Stimulated activated CD4-positive, alpha-beta T cell treated with anti-CD3 and anti-CD28 coated beads, Interleukin-15, amount 100 ng/mL, for 24 hours (primary cell): Measurements from ENCODE around the gene WDR88.
"Not testable (repeated sequence)": the region's sequence is repeated elsewhere in the genome, so short reads cannot be mapped to it uniquely, and the experiment has no call there.

Experiments used
- DNase-seq: peaks from one replicate; pipeline ENCODE4 v3.0.0-alpha.2; 2020

The WDR88 gene

DNA sequence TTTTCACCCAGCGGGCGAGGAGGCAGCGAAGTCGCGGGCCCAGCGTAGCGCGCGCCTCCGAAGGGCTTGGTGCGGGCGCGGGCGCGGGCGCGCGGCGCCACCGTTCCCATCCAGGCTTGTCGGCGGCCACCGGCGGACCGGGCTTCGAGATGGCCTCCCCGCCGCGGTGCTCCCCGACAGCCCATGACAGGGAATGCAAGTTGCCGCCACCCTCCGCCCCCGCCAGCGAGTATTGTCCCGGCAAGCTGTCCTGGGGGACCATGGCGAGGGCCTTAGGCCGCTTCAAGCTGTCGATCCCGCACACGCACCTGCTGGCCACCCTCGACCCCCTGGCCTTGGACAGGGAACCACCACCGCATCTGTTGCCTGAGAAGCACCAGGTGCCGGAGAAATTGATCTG, at the start of gene WDR88:
WDR88 (plus strand) TSS at position 94 of the 400 bp plus-strand sequence; CDS start at position 150, 56 bp downstream.
- no peak for DNase-seq

DNA sequence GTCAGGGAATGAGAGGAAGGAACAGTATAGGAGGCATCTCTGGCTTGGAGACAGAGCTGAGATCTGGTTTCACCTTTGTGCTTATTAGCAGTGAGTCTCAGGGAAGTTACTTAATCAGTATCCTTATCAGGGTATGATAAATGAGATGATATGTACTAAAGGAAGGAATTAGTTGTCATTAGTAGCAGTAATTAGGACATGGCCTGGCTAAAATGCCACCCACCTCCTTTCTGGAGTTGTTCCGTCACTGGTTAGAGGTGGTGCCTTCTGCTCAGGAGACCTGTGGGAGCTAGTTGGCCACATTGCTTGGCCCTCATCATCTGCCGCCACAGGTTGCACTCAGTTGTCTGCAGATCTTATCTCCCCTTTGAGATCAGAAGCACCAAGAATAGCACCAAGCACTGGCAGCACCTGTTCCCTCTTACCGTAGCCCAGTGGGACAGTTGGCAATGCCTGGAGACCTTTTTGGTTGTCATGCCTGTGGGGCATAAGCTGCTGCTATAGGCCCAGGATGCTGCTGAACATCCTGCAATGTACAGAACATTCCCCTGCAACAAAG, 46.3 kb upstream of the WDR88 start:
- no peak for DNase-seq

GRCh38 chr19:33086955-33087354, 45.0 kb upstream of the WDR88 start:
- DNase-seq, result no peak

GRCh38 chr19:33089010-33089409, 42.9 kb upstream of the WDR88 start:
- DNase-seq, result no peak

GRCh38 chr19:33090179-33090578, 41.7 kb upstream of the WDR88 start:
- DNase-seq, result no peak

GRCh38 chr19:33093420-33094210, 38.3 kb upstream of the WDR88 start:
- no peak for DNase-seq

GRCh38 chr19:33094436-33095067, 37.4 kb upstream of the WDR88 start:
- DNase-seq, result no peak

- DNase-seq, result no peak
Observed at GRCh38 chr19:33096005-33096404, 35.9 kb upstream of the WDR88 start.

DNA sequence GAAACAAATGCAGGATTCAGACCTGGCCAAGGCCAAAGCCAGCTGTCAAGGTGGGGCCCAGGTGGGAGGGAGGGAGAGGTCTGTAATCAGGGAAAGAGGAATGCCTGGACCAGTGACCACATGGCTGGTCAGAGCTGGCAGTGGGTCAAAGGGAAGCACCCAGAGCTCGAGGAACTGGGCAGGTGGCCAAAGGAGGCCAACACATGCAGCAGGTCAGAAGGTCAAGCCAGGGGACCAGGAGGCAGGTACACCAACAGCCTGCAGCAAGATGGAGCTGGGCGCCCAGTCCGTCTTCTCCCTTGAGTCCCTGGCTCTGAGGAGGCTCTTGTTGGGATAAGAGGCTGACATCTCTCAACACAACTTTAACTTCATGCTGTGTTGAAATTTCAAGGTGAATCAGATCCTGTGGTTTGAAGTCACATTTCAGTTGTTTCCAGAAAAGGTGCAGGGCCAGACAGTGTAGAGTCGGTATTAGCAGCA, 33.8 kb upstream of the WDR88 start:
- no peak for DNase-seq

- DNase-seq, result no peak
Observed at GRCh38 chr19:33100894-33101644, 30.8 kb upstream of the WDR88 start.

DNA sequence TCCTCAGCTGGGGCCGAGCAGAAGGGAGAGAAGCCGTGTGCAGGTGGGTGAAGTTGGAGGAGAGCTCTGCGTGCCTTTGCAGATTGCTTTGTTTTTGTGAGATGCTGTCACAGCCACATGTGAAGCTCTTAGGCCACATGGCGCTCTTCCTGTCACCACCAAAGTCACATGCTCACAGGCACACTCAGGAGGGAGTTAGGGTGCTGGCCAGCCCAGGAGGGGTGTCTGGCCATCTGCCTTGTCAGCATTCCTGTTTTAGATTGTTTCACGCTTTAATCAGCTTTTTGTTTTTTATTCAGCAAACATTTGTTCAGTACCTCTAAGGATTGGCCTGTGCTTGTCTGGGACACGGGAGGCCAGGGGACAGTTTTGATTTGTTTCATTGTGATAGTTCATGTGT, 29.0 kb upstream of the WDR88 start:
- DNase-seq, result no peak

GRCh38 chr19:33108161-33108560, 23.8 kb upstream of the WDR88 start:
- no peak for DNase-seq

GRCh38 chr19:33110137-33110910, 21.6 kb upstream of the WDR88 start:
- DNase-seq, result no peak

- DNase-seq, result no peak
Observed at GRCh38 chr19:33111587-33111986, 20.3 kb upstream of the WDR88 start.

- no peak for DNase-seq
Observed at GRCh38 chr19:33114312-33114711, 17.6 kb upstream of the WDR88 start.

DNA sequence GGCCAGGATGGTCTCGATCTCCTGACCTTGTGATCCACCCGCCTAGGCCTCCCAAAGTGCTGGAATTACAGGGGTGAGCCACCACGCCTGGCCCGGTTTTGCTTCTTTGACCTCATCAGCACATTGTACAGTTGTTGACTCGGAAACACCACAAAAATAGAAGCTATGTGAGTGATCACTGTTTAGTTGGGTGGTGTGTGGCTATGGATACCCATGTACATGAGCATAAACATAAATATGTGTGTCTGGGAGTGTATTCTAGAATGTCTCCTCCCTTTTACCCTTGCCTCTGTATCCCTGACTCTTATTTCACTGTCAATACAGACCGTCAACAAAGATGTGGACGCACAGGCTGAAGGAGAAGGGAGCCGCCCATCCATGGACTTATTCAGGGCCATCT, 14.4 kb upstream of the WDR88 start:
- DNase-seq, result no peak

- DNase-seq, result no peak
Observed at GRCh38 chr19:33118643-33119042, 13.3 kb upstream of the WDR88 start.

GRCh38 chr19:33124207-33125098, 7.5 kb upstream of the WDR88 start:
- DNase-seq, result no peak

GRCh38 chr19:33125929-33126388, 6.0 kb upstream of the WDR88 start:
- peak; percentile 63 for DNase-seq

DNA sequence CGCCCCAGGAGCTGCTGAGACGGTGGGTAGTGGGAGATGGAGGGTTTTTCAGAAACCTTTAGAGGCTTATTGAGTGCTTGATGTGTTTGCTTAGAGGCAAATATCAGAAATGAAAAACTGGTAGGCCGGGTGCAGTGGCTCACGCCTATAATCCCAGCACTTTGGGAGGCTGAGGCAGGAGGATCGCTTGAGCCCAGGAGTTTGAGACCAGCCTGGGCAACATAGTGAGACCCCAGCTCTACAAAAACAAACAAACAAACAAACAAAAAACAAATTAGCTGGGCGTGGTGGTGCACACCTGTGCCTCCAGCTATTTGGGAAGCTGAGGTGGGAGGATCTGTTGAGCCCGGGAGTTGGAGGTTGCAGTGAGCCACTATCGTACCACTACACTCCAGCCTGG, 5.2 kb upstream of the WDR88 start:
- DNase-seq, result not testable (repeated sequence)

- no peak for DNase-seq
Observed at GRCh38 chr19:33129901-33130300, 2.0 kb upstream of the WDR88 start.
